GM18511 (cell line): Measurements from ENCODE around the gene KRTAP19-8.
A peak's percentile ranks its signal among the peaks of the same experiment; 100 is the strongest.

ENCODE experiments used
- ATAC-seq: cut with Tn5 transposase; IDR thresholded peaks from one replicate; pipeline ENCODE4 v1.9.1; 2021; ENCODE audit warnings: mild to moderate bottlenecking, moderate library complexity; ENCODE audit not compliant: unreplicated experiment

The KRTAP19-8 gene

GRCh38 chr21:31038376-31038775 is at the start of gene KRTAP19-8:
KRTAP19-8 (minus strand) TSS chr21:31038476; CDS start chr21:31038443, 33 bp downstream.
- no peak for ATAC-seq

GRCh38 chr21:31087639-31088473 is 49.6 kb upstream of the KRTAP19-8 start:
- no peak for ATAC-seq

- ATAC-seq: no peak
Observed at GRCh38 chr21:31084689-31085088, 46.4 kb upstream of the KRTAP19-8 start.

- peak; percentile 80 for ATAC-seq
Observed at GRCh38 chr21:31078796-31079195, 40.5 kb upstream of the KRTAP19-8 start.

- peak; percentile 28 for ATAC-seq
Observed at GRCh38 chr21:31078216-31078615, 39.9 kb upstream of the KRTAP19-8 start.

GRCh38 chr21:31075848-31076247 is 37.6 kb upstream of the KRTAP19-8 start:
- no peak for ATAC-seq

- ATAC-seq: no peak
Observed at GRCh38 chr21:31072533-31072932, 34.3 kb upstream of the KRTAP19-8 start.

GRCh38 chr21:31064803-31065202 is 26.5 kb upstream of the KRTAP19-8 start:
- ATAC-seq: peak; percentile 88

- ATAC-seq: no peak
Observed at GRCh38 chr21:31052489-31053142, 14.3 kb upstream of the KRTAP19-8 start.

- no peak for ATAC-seq
Observed at GRCh38 chr21:31050577-31051157, 12.4 kb upstream of the KRTAP19-8 start.

GRCh38 chr21:31045841-31046240 is 7.6 kb upstream of the KRTAP19-8 start:
- no peak for ATAC-seq

GRCh38 chr21:31043471-31043870 is 5.2 kb upstream of the KRTAP19-8 start:
- ATAC-seq: no peak

- peak; percentile 68 for ATAC-seq
Observed at GRCh38 chr21:31042080-31042464, 3.8 kb upstream of the KRTAP19-8 start.

- peak; percentile 52 for ATAC-seq
Observed at GRCh38 chr21:31041295-31042079, 3.2 kb upstream of the KRTAP19-8 start.

- no peak for ATAC-seq
Observed at GRCh38 chr21:31034378-31034777, 3.9 kb downstream of the KRTAP19-8 start.

- peak; percentile 87 for ATAC-seq
Observed at GRCh38 chr21:31030367-31031106, 7.7 kb downstream of the KRTAP19-8 start.

- no peak for ATAC-seq
Observed at GRCh38 chr21:31023680-31024079, 14.6 kb downstream of the KRTAP19-8 start.

GRCh38 chr21:31022306-31022705 is 16.0 kb downstream of the KRTAP19-8 start:
- no peak for ATAC-seq

- ATAC-seq: no peak
Observed at GRCh38 chr21:31018232-31018631, 20.0 kb downstream of the KRTAP19-8 start.

GRCh38 chr21:31014891-31015290 is 23.4 kb downstream of the KRTAP19-8 start:
- no peak for ATAC-seq
